Measurements from ENCODE around the gene PCTP. TPM values are rescaled to one million over a fixed set of nuclear protein-coding genes. Genes with fewer than 3 reads are reported as not detected.

Gene PCTP
- total and polyA plus RNA-seq, 7 donors = 20.8 to 64.7 (median 25.0) TPM

- TF ChIP-seq CTCF (IDR thresholded peaks at IDR 0.05) (no peak), EP300 (IDR thresholded peaks at IDR 0.05) (peak in 1 of 4 donors; percentile 1), POLR2A (IDR thresholded peaks at IDR 0.05) (no peak), POLR2AphosphoS5 (IDR thresholded peaks at IDR 0.05) (peak in 1 of 4 donors; percentile 46)
- DNase-seq = peak; percentile 84
- Histone ChIP-seq H3K27me3 (no peaks in the 10 kb centered on the region), H3K27ac (peak overlapping the region; percentile 28 to 85 (median 81)), H3K36me3 (no peaks in the 10 kb centered on the region), H3K4me1 (peaks cover 0 to 83% (median 71%) of the 10 kb centered on the region in 4 donors), H3K9me3 (no peaks in the 10 kb centered on the region), H3K4me3 (no peak overlapping the region)
- intact Hi-C loops (cut with DNase I) = loop anchor here (10.0 kb wide), 2 partner anchors 312 to 372 kb away; no protein-coding TSS in a partner anchor
- WGBS, 2 donors = 80 to 81% methylated on average over 2 of the region's 2 CpGs
Measured at GRCh38 chr17:55726440-55726839, 24.4 kb upstream of the PCTP start.

- TF ChIP-seq POLR2A (IDR thresholded peaks at IDR 0.05) (no peak), EP300 (IDR thresholded peaks at IDR 0.05) (no peak), POLR2AphosphoS5 (IDR thresholded peaks at IDR 0.05) (no peak), CTCF (IDR thresholded peaks at IDR 0.05) (no peak)
- no peaks in the 10 kb centered on the region for H3K27me3 ChIP-seq
- DNase-seq = no peak
- H3K4me3 ChIP-seq = no peak overlapping the region
- no peaks in the 10 kb centered on the region for H3K36me3 ChIP-seq
- 75 to 88% methylated on average over 6 of the region's 6 CpGs for WGBS, 2 donors
- intact Hi-C loops (cut with DNase I) = loop anchor here (10.0 kb wide), 2 partner anchors 312 to 372 kb away; no protein-coding TSS in a partner anchor
- H3K4me1 ChIP-seq = peaks cover 0 to 85% (median 73%) of the 10 kb centered on the region in 4 donors
- no peaks in the 10 kb centered on the region for H3K9me3 ChIP-seq
- H3K27ac ChIP-seq = peak overlapping the region in 3 of 4 donors; percentile 80 to 85 (median 82)
Measured at GRCh38 chr17:55727275-55727674, 23.6 kb upstream of the PCTP start.

DNA sequence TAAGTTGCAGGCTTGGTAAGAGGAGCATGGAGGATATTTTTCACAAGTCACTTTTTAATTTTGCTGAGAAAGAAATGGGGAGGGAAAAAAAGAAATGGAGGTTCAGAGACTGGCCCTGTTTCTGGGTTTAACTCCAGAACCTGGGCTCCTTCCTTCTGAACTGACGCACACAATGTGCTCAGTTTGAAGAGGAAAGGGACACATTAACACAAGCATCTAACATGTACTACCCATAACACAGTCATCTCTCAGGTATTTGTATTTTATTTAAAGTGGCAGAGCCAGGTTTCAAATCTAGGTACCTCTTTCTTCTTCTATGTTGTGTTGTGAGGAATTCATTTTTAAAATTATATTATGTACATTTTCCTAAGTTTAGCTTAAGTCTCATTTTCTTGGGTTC is 22.9 kb upstream of the PCTP start:
- Histone ChIP-seq H3K4me1 (peaks cover 0 to 91% (median 76%) of the 10 kb centered on the region in 4 donors), H3K4me3 (no peak overlapping the region), H3K27ac (peak overlapping the region in 3 of 4 donors; percentile 80 to 85 (median 82)), H3K36me3 (no peaks in the 10 kb centered on the region), H3K9me3 (no peaks in the 10 kb centered on the region), H3K27me3 (no peaks in the 10 kb centered on the region)
- 93 to 98% methylated on average over 1 of the region's 1 CpG for WGBS, 2 donors
- intact Hi-C loops (cut with DNase I) = loop anchor here (10.0 kb wide), 2 partner anchors 313 to 373 kb away; no protein-coding TSS in a partner anchor
- TF ChIP-seq POLR2A (IDR thresholded peaks at IDR 0.05) = no peak
- TF ChIP-seq EP300 (IDR thresholded peaks at IDR 0.05) = peak in 1 of 4 donors; percentile 53
- no peak for TF ChIP-seq CTCF (IDR thresholded peaks at IDR 0.05)
- no peak for TF ChIP-seq POLR2AphosphoS5 (IDR thresholded peaks at IDR 0.05)
- no peak for DNase-seq

- peaks cover 0 to 91% (median 76%) of the 10 kb centered on the region in 4 donors for H3K4me1 ChIP-seq
- no peaks in the 10 kb centered on the region for H3K27me3 ChIP-seq
- DNase-seq = peak; percentile 40
- H3K27ac ChIP-seq = peak overlapping the region in 3 of 4 donors; percentile 80 to 85 (median 82)
- 82 to 87% methylated on average over 5 of the region's 5 CpGs for WGBS, 2 donors
- H3K36me3 ChIP-seq = no peaks in the 10 kb centered on the region
- intact Hi-C loops (cut with DNase I) = loop anchor here (10.0 kb wide), 2 partner anchors 314 to 374 kb away; no protein-coding TSS in a partner anchor
- H3K4me3 ChIP-seq = no peak overlapping the region
- TF ChIP-seq POLR2A (IDR thresholded peaks at IDR 0.05) = no peak
- TF ChIP-seq POLR2AphosphoS5 (IDR thresholded peaks at IDR 0.05) = no peak
- TF ChIP-seq EP300 (IDR thresholded peaks at IDR 0.05) = no peak
- TF ChIP-seq CTCF (IDR thresholded peaks at IDR 0.05) = no peak
- no peaks in the 10 kb centered on the region for H3K9me3 ChIP-seq
Measured at GRCh38 chr17:55728361-55728760, 22.5 kb upstream of the PCTP start.
